Endothelial cell of umbilical vein (primary cell): ENCODE results near the gene ETFA.

Source experiments
- EZH2 ChIP-seq: IDR thresholded peaks from 2 replicates; pipeline ENCODE4 v1.6.1; 2012; ENCODE audit warnings: borderline replicate concordance, low read depth, mild to moderate bottlenecking, moderate library complexity, low read length, inconsistent platforms; ENCODE audit not compliant: severe bottlenecking
- FOS ChIP-seq: IDR thresholded peaks from 2 replicates; pipeline ENCODE4 v1.6.1; 2011; ENCODE audit warnings: mild to moderate bottlenecking, low read length, moderate library complexity, borderline replicate concordance; ENCODE audit not compliant: insufficient read depth
- GATA2 ChIP-seq: IDR thresholded peaks from 2 replicates; pipeline ENCODE4 v1.7.0; 2011; ENCODE audit warnings: low read depth, mild to moderate bottlenecking, moderate library complexity, mixed read lengths, low read length; ENCODE audit not compliant: insufficient read length, insufficient read depth
- JUN ChIP-seq: IDR thresholded peaks from 2 replicates; pipeline ENCODE4 v1.6.1; 2011; ENCODE audit warnings: borderline replicate concordance, low read depth; ENCODE audit not compliant: insufficient read length, insufficient read depth
- MAX ChIP-seq: IDR thresholded peaks from 2 replicates; pipeline ENCODE4 v1.6.1; 2011; ENCODE audit not compliant: insufficient read depth, insufficient read length
- MYC ChIP-seq: IDR thresholded peaks from one replicate; pipeline ENCODE4 v1.6.1; 2011; ENCODE audit warnings: mild to moderate bottlenecking, low read depth, low read length
- POLR2A ChIP-seq: IDR thresholded peaks from 2 replicates; pipeline ENCODE4 v1.6.1; 2012; ENCODE audit warnings: low read depth, mild to moderate bottlenecking, control low read depth, low read length
- POLR2AphosphoS5 ChIP-seq: IDR thresholded peaks from 2 replicates; pipeline ENCODE4 v1.6.1; 2012; ENCODE audit warnings: low read depth, mild to moderate bottlenecking, control low read depth, low read length, moderate library complexity; ENCODE audit not compliant: insufficient read depth
- TF ChIP-seq, protein P1 (sequence below), 2 donors: IDR thresholded peaks; 1 replicate in 1 of 2; 2 replicates in 1 of 2; pipeline ENCODE4 v1.5.1; 2011; ENCODE audit warnings: low read length in 2 of 2, mild to moderate bottlenecking in 2 of 2, moderate library complexity in 2 of 2, control low read depth in 1 of 2, inconsistent platforms in 1 of 2, low read depth in 1 of 2; ENCODE audit not compliant: insufficient read depth in 1 of 2; ENCODE audit errors: extremely low read depth in 1 of 2

DNA sequence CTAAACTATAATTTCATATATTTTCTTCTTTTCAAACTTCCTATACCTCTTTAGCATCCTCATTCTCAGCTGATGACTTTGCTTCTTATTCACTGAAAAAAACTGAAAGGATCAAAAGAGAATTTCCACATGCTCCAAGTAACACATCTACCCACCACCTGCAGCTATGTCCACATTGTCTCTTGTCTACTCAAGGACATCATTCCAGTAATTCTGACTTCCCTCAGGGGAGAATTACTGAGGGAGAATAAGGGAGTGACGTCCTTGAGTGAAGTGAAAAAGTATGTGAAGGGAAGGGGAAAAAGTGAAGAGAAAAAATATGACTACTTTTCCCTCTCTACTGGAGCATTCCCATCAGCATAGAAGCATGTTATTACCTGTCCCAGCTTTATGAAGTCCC is 32.6 kb downstream of the ETFA start:
- TF ChIP-seq POLR2AphosphoS5 (no peak), JUN (no peak), POLR2A (no peak), MAX (no peak), EZH2 (no peak), FOS (no peak), MYC (no peak), GATA2 (no peak)
- TF ChIP-seq, protein P1, sequence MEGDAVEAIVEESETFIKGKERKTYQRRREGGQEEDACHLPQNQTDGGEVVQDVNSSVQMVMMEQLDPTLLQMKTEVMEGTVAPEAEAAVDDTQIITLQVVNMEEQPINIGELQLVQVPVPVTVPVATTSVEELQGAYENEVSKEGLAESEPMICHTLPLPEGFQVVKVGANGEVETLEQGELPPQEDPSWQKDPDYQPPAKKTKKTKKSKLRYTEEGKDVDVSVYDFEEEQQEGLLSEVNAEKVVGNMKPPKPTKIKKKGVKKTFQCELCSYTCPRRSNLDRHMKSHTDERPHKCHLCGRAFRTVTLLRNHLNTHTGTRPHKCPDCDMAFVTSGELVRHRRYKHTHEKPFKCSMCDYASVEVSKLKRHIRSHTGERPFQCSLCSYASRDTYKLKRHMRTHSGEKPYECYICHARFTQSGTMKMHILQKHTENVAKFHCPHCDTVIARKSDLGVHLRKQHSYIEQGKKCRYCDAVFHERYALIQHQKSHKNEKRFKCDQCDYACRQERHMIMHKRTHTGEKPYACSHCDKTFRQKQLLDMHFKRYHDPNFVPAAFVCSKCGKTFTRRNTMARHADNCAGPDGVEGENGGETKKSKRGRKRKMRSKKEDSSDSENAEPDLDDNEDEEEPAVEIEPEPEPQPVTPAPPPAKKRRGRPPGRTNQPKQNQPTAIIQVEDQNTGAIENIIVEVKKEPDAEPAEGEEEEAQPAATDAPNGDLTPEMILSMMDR (IDR thresholded peaks at IDR 0.05; ENCODE audit: extremely low read depth in 1 of 2, insufficient read depth in 1 of 2, low read depth in 1 of 2, low read length in 2 of 2) = no peak
